ENCODE results near the gene ZC3H18. TPM values are rescaled to one million over a fixed set of nuclear protein-coding genes. Genes with fewer than 3 reads are reported as not detected.

Gene ZC3H18
- total and polyA plus RNA-seq, 10 of the 15 experiments (the other 5 are each of a cell fraction or from before 2014, with no cell fraction given), result 1.0 to 58.3 (median 22.4) TPM

DNA sequence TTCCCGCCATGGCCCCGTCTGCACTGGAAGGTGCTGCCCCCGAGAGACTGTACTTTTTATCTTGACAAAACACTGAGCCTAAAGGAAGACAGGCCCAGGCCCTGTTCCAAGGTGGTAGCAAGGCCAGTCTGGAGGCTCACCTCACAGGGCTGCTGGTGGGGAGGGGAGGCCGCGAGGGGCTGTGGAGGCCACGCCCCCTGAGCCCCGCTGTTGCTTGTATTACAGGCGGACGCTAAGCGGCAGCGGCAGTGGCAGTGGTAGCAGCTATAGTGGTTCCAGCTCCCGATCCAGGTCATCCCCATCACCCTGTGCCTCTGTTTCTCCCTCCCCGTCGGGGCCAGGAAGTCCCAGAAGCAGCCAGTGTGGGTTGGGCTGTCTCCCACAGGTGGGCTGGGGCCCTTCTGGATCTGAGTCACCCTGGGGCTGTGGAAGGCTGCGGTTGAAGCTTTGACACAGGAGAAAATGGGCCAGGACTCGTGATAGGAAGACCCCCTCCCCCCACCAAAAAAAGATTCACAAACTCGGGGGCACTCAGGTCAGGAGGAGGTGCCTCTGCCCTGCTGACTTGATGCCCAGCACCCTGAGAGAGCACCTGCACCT lies 54.9 kb downstream of the ZC3H18 start:
- Histone ChIP-seq H3K9me3 (replicated peaks; ENCODE audit: control insufficient read depth, insufficient read depth, low read length) (no peaks in the 10 kb centered on the region), H3K27me3 (replicated peaks in 1 of 2; ENCODE audit: control insufficient read depth in 2 of 2, insufficient read depth in 2 of 2, low read length in 1 of 2) (no peaks in the 10 kb centered on the region), H3K4me1 (ENCODE audit: control insufficient read depth, insufficient read depth, low read length) (no peaks in the 10 kb centered on the region), H3K9ac (ENCODE audit: control insufficient read depth, insufficient read depth, low read length) (no peak overlapping the region), H4K20me1 (ENCODE audit: control insufficient read depth, insufficient read depth) (no peaks in the 10 kb centered on the region), H3K4me3 (no peak overlapping the region), H3K36me3 (ENCODE audit: control insufficient read depth in 2 of 2, insufficient read depth in 2 of 2, low read length in 1 of 2) (peaks cover 13 to 51% of the 10 kb centered on the region in 2 experiments; a peak in 3 of 4 replicates), H3K27ac (ENCODE audit: control insufficient read depth, insufficient read depth) (no peak overlapping the region), H3K4me2 (ENCODE audit: control insufficient read depth, insufficient read depth) (no peak overlapping the region), H3K79me2 (ENCODE audit: control insufficient read depth, insufficient read depth, low read length) (no peaks in the 10 kb centered on the region), H2AFZ (ENCODE audit: control insufficient read depth, low read depth, low read length) (no peak overlapping the region)
- ChIA-PET RAD21 (ENCODE audit: unreplicated experiment) (no interaction called here), CTCF (interaction anchor here (0.6 kb wide), 1 partner anchor 40 kb away, joined by 3 read pairs; no protein-coding TSS in a partner anchor), SMC1A (ENCODE audit: uncharacterized antibody, unreplicated experiment) (no interaction called here), POLR2A (no interaction called here)
- intact Hi-C loops (cut with micrococcal nuclease; ENCODE audit: unreplicated experiment), result no loop called here
- no peak; the same call in 2 of the 3 replicates for ATAC-seq
- in situ Hi-C loops (cut with MboI), result loop anchor here (5.0 kb wide), 1 partner anchor 53 kb away; the partner anchor contains the start of gene ZC3H18
- 77% methylated on average over 17 of the region's 17 CpGs for WGBS (ENCODE audit: insufficient coverage, insufficient replicate concordance, low lambda C conversion rate, missing lambda C conversion rate)
- BruUV-seq (replicated peaks), result no TSS peak
- no peak for FAIRE-seq
- no peak for DNase-seq (ENCODE audit: low read depth, low spot score)
- TF ChIP-seq HCFC1 (IDR thresholded peaks at IDR 0.05; ENCODE audit: low read length) (no peak), RUNX3 (IDR thresholded peaks at IDR 0.05; ENCODE audit: low read length) (0 out of 2 replicates have a peak, but pooled peaks have one; percentile 27)

DNA sequence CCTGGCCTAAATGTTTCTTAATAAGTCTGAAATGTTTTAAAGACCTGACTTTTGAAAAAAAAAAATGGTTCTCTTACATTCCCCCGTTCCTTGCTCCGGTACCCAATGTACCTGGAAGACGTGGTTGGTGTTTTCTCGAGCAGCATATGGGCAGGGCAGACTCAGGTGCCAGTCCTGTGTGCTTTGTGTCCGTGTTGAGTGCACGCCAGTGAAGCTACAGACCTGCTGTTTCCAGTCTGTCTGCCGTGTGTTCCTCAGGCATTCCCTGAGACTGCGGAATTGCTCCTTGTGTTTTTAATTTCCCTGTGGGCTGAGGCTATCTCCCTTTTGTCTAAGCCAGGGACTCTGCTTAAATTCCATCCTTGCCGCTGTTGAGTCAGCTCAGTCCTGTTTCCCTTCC lies 56.4 kb downstream of the ZC3H18 start:
- no peak overlapping the region for H3K4me2 ChIP-seq (ENCODE audit: control insufficient read depth, insufficient read depth)
- POLR2A ChIA-PET, result no interaction called here
- TSS peak; percentile 46 for BruUV-seq (replicated peaks)
- RAD21 ChIA-PET (ENCODE audit: unreplicated experiment), result interaction anchor here (0.7 kb wide), 1 partner anchor 33 kb away, joined by 3 read pairs; no protein-coding TSS in a partner anchor
- FAIRE-seq (no peak), ATAC-seq (no peak), DNase-seq (ENCODE audit: low read depth, low spot score) (no peak)
- in situ Hi-C loops (cut with MboI), result no loop called here
- no peaks in the 10 kb centered on the region for H3K27me3 ChIP-seq (replicated peaks in 1 of 2; ENCODE audit: control insufficient read depth in 2 of 2, insufficient read depth in 2 of 2, low read length in 1 of 2)
- WGBS (ENCODE audit: insufficient coverage, insufficient replicate concordance, low lambda C conversion rate, missing lambda C conversion rate), result 98% methylated on average over 9 of the region's 9 CpGs
- H3K9ac ChIP-seq (ENCODE audit: control insufficient read depth, insufficient read depth, low read length), result no peak overlapping the region
- no peaks in the 10 kb centered on the region for H3K4me1 ChIP-seq (ENCODE audit: control insufficient read depth, insufficient read depth, low read length)
- H2AFZ ChIP-seq (ENCODE audit: control insufficient read depth, low read depth, low read length), result no peak overlapping the region
- peaks cover 13 to 60% of the 10 kb centered on the region in 2 experiments; a peak in 3 of 4 replicates for H3K36me3 ChIP-seq (ENCODE audit: control insufficient read depth in 2 of 2, insufficient read depth in 2 of 2, low read length in 1 of 2)
- no peaks in the 10 kb centered on the region for H4K20me1 ChIP-seq (ENCODE audit: control insufficient read depth, insufficient read depth)
- no peak overlapping the region for H3K4me3 ChIP-seq
- intact Hi-C loops (cut with micrococcal nuclease; ENCODE audit: unreplicated experiment), result no loop called here
- no peak overlapping the region for H3K27ac ChIP-seq (ENCODE audit: control insufficient read depth, insufficient read depth)
- H3K79me2 ChIP-seq (ENCODE audit: control insufficient read depth, insufficient read depth, low read length), result no peaks in the 10 kb centered on the region
- SMC1A ChIA-PET (ENCODE audit: uncharacterized antibody, unreplicated experiment), result interaction anchor here (1.4 kb wide), 1 partner anchor 9 kb away, joined by 4 read pairs; no protein-coding TSS in a partner anchor
- no peaks in the 10 kb centered on the region for H3K9me3 ChIP-seq (replicated peaks; ENCODE audit: control insufficient read depth, insufficient read depth, low read length)
- CTCF ChIA-PET, result interaction anchor here (1.4 kb wide), 1 partner anchor 14 kb away, joined by 4 read pairs; no protein-coding TSS in a partner anchor
- TF ChIP-seq RUNX3 (IDR thresholded peaks at IDR 0.05; ENCODE audit: low read length) (no peak), MTA2 (IDR thresholded peaks at IDR 0.05; ENCODE audit: low read depth) (no peak), SPI1 (IDR thresholded peaks at IDR 0.05; ENCODE audit: borderline replicate concordance, insufficient read depth, low read depth, low read length) (no peak), POLR2AphosphoS5 (IDR thresholded peaks at IDR 0.05; ENCODE audit: low read length) (no peak), ETV6 (conservative IDR thresholded peaks at IDR 0.05 in 1 of 2, IDR thresholded peaks at IDR 0.05 in 1 of 2; ENCODE audit: borderline replicate concordance in 1 of 2, low read depth in 1 of 2) (no peak), WRNIP1 (IDR thresholded peaks at IDR 0.05; ENCODE audit: borderline replicate concordance, low read depth, low read length) (no peak), LARP7 (IDR thresholded peaks at IDR 0.05) (no peak), NFXL1 (IDR thresholded peaks at IDR 0.05; ENCODE audit: borderline replicate concordance) (no peak), ZNF622 (IDR thresholded peaks at IDR 0.05) (no peak)
- TF ChIP-seq, protein P1, sequence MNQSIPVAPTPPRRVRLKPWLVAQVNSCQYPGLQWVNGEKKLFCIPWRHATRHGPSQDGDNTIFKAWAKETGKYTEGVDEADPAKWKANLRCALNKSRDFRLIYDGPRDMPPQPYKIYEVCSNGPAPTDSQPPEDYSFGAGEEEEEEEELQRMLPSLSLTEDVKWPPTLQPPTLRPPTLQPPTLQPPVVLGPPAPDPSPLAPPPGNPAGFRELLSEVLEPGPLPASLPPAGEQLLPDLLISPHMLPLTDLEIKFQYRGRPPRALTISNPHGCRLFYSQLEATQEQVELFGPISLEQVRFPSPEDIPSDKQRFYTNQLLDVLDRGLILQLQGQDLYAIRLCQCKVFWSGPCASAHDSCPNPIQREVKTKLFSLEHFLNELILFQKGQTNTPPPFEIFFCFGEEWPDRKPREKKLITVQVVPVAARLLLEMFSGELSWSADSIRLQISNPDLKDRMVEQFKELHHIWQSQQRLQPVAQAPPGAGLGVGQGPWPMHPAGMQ (IDR thresholded peaks at IDR 0.05; ENCODE audit: borderline replicate concordance), result no peak
- TF ChIP-seq, protein P2, sequence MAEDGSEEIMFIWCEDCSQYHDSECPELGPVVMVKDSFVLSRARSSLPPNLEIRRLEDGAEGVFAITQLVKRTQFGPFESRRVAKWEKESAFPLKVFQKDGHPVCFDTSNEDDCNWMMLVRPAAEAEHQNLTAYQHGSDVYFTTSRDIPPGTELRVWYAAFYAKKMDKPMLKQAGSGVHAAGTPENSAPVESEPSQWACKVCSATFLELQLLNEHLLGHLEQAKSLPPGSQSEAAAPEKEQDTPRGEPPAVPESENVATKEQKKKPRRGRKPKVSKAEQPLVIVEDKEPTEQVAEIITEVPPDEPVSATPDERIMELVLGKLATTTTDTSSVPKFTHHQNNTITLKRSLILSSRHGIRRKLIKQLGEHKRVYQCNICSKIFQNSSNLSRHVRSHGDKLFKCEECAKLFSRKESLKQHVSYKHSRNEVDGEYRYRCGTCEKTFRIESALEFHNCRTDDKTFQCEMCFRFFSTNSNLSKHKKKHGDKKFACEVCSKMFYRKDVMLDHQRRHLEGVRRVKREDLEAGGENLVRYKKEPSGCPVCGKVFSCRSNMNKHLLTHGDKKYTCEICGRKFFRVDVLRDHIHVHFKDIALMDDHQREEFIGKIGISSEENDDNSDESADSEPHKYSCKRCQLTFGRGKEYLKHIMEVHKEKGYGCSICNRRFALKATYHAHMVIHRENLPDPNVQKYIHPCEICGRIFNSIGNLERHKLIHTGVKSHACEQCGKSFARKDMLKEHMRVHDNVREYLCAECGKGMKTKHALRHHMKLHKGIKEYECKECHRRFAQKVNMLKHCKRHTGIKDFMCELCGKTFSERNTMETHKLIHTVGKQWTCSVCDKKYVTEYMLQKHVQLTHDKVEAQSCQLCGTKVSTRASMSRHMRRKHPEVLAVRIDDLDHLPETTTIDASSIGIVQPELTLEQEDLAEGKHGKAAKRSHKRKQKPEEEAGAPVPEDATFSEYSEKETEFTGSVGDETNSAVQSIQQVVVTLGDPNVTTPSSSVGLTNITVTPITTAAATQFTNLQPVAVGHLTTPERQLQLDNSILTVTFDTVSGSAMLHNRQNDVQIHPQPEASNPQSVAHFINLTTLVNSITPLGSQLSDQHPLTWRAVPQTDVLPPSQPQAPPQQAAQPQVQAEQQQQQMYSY (CRISPR knock-in tag; IDR thresholded peaks at IDR 0.05), result no peak

Measured in GM12878 (cell line).